ENCODE data around the gene TF. TPM values are rescaled to one million over a fixed set of nuclear protein-coding genes. Genes with fewer than 3 reads are reported as not detected.
A peak's percentile ranks its signal among the peaks of the same experiment; 100 is the strongest.

The TF gene
- polyA plus RNA-seq, 1 experiment: 0.15 TPM

DNA sequence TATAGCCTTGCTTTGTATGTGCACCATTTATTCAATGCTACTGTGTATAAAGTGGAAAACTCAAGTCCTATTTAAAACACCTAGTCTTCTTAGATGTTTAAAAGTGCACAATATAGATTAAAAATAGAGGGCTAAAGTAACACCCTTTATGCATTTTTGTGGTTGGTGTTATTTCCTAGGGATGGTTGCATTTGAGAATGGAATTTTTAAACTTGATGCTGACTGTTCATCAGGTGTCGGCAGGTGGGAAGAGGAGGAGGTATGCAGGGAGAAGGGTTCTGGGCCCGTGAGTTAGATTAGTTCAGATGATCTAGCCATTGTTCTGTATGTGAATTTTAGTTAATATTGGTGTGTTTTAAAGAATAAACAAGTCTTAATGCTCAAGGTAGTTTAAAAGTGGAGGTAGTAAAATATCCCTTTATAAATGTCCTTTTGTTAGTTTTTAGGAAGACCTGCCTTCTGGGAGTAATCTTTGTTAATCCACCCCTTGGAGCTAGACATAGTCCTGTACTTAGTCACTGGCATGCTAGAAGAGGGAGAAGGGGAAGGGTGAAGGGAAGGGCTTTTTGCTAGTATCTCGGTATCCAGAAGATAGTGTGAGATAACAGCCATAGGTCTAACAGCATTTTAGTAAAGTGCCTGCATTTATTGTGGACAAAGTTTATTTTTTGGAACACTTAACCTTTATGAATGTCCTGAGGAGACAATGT, 51.4 kb downstream of the TF start:
- DNase-seq (ENCODE audit: low read depth): no peak
- ChIA-PET POLR2A (interaction anchor here (0.6 kb wide), 1 partner anchor 635 kb away, joined by 3 read pairs; no protein-coding TSS in a partner anchor), CTCF (no interaction called here)
- peaks cover 4% of the 10 kb centered on the region for H3K27me3 ChIP-seq (ENCODE audit: control insufficient read depth, insufficient read depth, low read length)
- no peaks in the 10 kb centered on the region for H3K36me3 ChIP-seq (ENCODE audit: control insufficient read depth, insufficient read depth, low read length)
- H3K4me3 ChIP-seq (ENCODE audit: low read depth, low read length): no peak overlapping the region
- TF ChIP-seq, protein P1, sequence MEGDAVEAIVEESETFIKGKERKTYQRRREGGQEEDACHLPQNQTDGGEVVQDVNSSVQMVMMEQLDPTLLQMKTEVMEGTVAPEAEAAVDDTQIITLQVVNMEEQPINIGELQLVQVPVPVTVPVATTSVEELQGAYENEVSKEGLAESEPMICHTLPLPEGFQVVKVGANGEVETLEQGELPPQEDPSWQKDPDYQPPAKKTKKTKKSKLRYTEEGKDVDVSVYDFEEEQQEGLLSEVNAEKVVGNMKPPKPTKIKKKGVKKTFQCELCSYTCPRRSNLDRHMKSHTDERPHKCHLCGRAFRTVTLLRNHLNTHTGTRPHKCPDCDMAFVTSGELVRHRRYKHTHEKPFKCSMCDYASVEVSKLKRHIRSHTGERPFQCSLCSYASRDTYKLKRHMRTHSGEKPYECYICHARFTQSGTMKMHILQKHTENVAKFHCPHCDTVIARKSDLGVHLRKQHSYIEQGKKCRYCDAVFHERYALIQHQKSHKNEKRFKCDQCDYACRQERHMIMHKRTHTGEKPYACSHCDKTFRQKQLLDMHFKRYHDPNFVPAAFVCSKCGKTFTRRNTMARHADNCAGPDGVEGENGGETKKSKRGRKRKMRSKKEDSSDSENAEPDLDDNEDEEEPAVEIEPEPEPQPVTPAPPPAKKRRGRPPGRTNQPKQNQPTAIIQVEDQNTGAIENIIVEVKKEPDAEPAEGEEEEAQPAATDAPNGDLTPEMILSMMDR (IDR thresholded peaks at IDR 0.05; ENCODE audit: insufficient read depth, low read depth, low read length): no peak

DNA sequence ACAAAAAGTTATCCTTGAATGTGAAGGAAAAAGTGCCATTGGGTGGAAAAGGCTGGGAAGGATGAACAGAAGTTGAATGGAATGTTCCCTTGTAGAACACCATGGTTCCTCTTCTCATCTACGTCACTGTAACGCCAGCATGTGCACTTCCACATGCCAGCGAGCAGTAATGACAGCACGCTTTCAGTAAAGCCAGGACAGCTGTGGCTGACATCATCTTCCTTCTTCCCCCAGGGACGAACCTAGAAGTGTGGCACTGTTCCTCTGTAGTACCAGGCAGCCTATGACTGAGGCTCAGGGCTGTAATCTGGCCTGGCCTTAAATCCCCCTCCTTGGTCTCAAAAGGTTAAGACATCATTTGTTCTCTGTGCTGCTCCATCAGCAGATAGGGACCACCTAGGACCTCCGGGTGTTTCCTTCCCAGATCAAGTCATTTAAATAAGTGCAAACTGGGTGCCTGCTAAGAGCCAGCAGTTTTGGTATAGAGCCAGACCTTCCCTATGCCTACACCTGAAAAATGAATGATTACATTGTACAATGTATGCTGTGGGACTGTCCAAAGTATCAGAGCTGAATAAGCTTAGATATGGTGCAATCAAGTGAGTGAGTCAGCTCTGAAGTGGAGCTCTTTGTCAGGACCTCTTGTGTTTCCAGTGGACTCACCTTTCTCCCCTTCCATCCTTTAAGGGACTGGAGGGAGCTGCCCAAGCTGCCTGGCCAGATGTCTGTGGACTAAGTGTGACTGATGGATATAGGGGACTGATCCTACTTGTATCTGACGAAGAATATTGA, 53.8 kb downstream of the TF start:
- TF ChIP-seq, protein P1 (IDR thresholded peaks at IDR 0.05; ENCODE audit: insufficient read depth, low read depth, low read length): no peak
- Histone ChIP-seq H3K4me3 (ENCODE audit: low read depth, low read length) (no peak overlapping the region), H3K27me3 (ENCODE audit: control insufficient read depth, insufficient read depth, low read length) (peaks cover 4% of the 10 kb centered on the region), H3K36me3 (ENCODE audit: control insufficient read depth, insufficient read depth, low read length) (no peaks in the 10 kb centered on the region)
- ChIA-PET CTCF (interaction anchor here (0.7 kb wide), 1 partner anchor 69 kb away, joined by 3 read pairs; no protein-coding TSS in a partner anchor), POLR2A (no interaction called here)
- no peak for DNase-seq (ENCODE audit: low read depth)

DNA sequence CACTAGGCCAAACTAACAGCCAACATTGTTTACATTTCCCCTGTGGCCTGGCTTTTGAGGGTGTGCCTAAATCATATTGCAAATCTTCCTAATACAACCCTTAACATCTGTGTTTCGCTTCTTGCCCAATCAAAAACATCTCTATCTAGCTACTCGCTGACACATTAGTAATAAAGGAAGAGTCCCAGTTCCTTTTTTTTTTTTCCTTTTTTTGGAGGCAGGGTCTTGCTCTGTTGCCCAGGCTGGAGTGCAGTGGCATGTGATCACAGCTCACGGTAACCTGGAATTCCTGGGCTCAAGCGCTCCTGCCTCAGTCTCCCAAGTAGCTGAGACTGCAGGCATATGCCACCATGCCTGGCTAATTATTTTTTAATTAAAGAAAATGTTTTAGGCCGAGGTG, 57.3 kb downstream of the TF start:
- ChIA-PET POLR2A (no interaction called here), CTCF (interaction anchor here (0.6 to 1.2 kb wide), 3 partner anchors 11 to 147 kb away, joined by 3 to 4 read pairs (median 4); no protein-coding TSS in a partner anchor)
- DNase-seq (ENCODE audit: low read depth): no peak
- Histone ChIP-seq H3K36me3 (ENCODE audit: control insufficient read depth, insufficient read depth, low read length) (no peaks in the 10 kb centered on the region), H3K4me3 (ENCODE audit: low read depth, low read length) (no peak overlapping the region), H3K27me3 (ENCODE audit: control insufficient read depth, insufficient read depth, low read length) (peaks cover 4% of the 10 kb centered on the region)
- TF ChIP-seq, protein P1 (IDR thresholded peaks at IDR 0.05; ENCODE audit: insufficient read depth, low read depth, low read length): no peak

DNA sequence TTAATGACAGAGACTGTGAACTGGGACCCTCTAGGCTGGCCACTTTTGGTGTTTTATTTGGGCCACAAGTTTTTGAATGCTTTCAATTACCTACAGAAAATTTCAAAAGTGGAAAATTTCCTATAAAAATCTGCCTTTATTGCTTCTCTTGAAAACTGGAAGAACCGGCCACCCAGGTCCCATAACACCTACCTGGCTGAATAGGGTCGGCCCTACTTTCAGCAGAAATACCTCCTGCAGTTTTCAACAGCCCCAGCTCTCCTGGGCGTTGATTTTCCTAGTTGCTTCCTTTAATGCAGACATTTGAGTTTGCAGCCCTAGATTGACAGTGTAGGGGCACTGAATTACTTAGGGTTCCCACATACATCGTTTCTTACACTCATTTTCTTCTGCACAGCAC, 58.7 kb downstream of the TF start:
- peaks cover 3% of the 10 kb centered on the region for H3K27me3 ChIP-seq (ENCODE audit: control insufficient read depth, insufficient read depth, low read length)
- TF ChIP-seq, protein P1 (IDR thresholded peaks at IDR 0.05; ENCODE audit: insufficient read depth, low read depth, low read length): no peak
- CTCF ChIA-PET: interaction anchor here (1.6 kb wide), 1 partner anchor 13 kb away, joined by 3 read pairs; no protein-coding TSS in a partner anchor
- H3K36me3 ChIP-seq (ENCODE audit: control insufficient read depth, insufficient read depth, low read length): no peaks in the 10 kb centered on the region
- POLR2A ChIA-PET: no interaction called here
- H3K4me3 ChIP-seq (ENCODE audit: low read depth, low read length): no peak overlapping the region
- no peak for DNase-seq (ENCODE audit: low read depth)

DNA sequence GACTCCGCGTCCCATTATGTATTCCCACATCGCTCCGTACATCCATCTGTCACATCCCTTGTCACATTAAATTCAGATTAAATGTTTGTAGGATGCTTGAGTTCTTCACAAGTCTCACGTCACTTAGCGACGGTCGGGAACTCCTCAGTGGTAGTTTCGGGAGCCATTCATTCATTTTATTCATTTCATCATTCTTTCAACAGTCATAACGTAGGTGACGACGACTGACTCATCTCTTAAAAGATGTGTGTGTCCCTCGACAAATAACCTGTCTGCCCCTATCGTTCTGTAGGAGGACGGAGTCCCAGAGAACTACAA, 59.1 kb downstream of the TF start:
- H3K4me3 ChIP-seq (ENCODE audit: low read depth, low read length): peak overlapping the region; percentile 83
- peaks cover 1% of the 10 kb centered on the region; the same call in 1 of the 2 replicates for H3K36me3 ChIP-seq (ENCODE audit: control insufficient read depth, insufficient read depth, low read length)
- DNase-seq (ENCODE audit: low read depth): no peak
- POLR2A ChIA-PET: no interaction called here
- TF ChIP-seq, protein P1 (IDR thresholded peaks at IDR 0.05; ENCODE audit: insufficient read depth, low read depth, low read length): no peak
- CTCF ChIA-PET: interaction anchor here (1.6 kb wide), 1 partner anchor 13 kb away, joined by 3 read pairs; no protein-coding TSS in a partner anchor
- H3K27me3 ChIP-seq (ENCODE audit: control insufficient read depth, insufficient read depth, low read length): peaks cover 1% of the 10 kb centered on the region
